ENCODE measurements around the gene SUMF1.
"Not testable (repeated sequence)": the region's sequence is repeated elsewhere in the genome, so short reads cannot be mapped to it uniquely, and the experiment has no call there.

SUMF1 gene

GRCh38 chr3:4461468-4462090, 5.5 kb downstream of the SUMF1 start:
- Histone ChIP-seq H4K20me1 (ENCODE audit: insufficient read depth) (no peaks in the 10 kb centered on the region), H3K27me3 (ENCODE audit: insufficient read depth, low read depth) (no peaks in the 10 kb centered on the region), H3K4me2 (no peak overlapping the region), H3K4me3 (IDR thresholded peaks at IDR 0.05; ENCODE audit: insufficient read depth, low read depth, low read length) (no peak overlapping the region), H2AFZ (ENCODE audit: low read depth) (no peak overlapping the region), H3K27ac (no peak overlapping the region), H3K79me2 (ENCODE audit: insufficient read depth, low read depth) (no peaks in the 10 kb centered on the region), H3K9ac (no peak overlapping the region), H3K36me3 (ENCODE audit: insufficient read depth) (no peaks in the 10 kb centered on the region), H3K4me1 (ENCODE audit: low read depth, poor library complexity, severe bottlenecking) (no peaks in the 10 kb centered on the region)
- TF ChIP-seq CTCF (conservative IDR thresholded peaks at IDR 0.05; ENCODE audit: low read depth, low read length) = no peak

GRCh38 chr3:4460334-4460733, 6.7 kb downstream of the SUMF1 start:
- Histone ChIP-seq H3K27me3 (ENCODE audit: insufficient read depth, low read depth) (no peaks in the 10 kb centered on the region), H2AFZ (ENCODE audit: low read depth) (no peak overlapping the region), H3K4me1 (ENCODE audit: low read depth, poor library complexity, severe bottlenecking) (no peaks in the 10 kb centered on the region), H3K9ac (no peak overlapping the region), H3K36me3 (ENCODE audit: insufficient read depth) (no peaks in the 10 kb centered on the region), H3K79me2 (ENCODE audit: insufficient read depth, low read depth) (no peaks in the 10 kb centered on the region), H3K4me2 (no peak overlapping the region), H4K20me1 (ENCODE audit: insufficient read depth) (no peaks in the 10 kb centered on the region), H3K4me3 (IDR thresholded peaks at IDR 0.05; ENCODE audit: insufficient read depth, low read depth, low read length) (no peak overlapping the region), H3K27ac (no peak overlapping the region)
- TF ChIP-seq CTCF (conservative IDR thresholded peaks at IDR 0.05; ENCODE audit: low read depth, low read length) = no peak

GRCh38 chr3:4458961-4459360, 8.1 kb downstream of the SUMF1 start:
- no peaks in the 10 kb centered on the region for H3K4me1 ChIP-seq (ENCODE audit: low read depth, poor library complexity, severe bottlenecking)
- H4K20me1 ChIP-seq (ENCODE audit: insufficient read depth) = no peaks in the 10 kb centered on the region
- no peaks in the 10 kb centered on the region for H3K27me3 ChIP-seq (ENCODE audit: insufficient read depth, low read depth)
- H3K9ac ChIP-seq = no peak overlapping the region
- H3K4me3 ChIP-seq (IDR thresholded peaks at IDR 0.05; ENCODE audit: insufficient read depth, low read depth, low read length) = no peak overlapping the region
- H3K36me3 ChIP-seq (ENCODE audit: insufficient read depth) = no peaks in the 10 kb centered on the region
- no peak overlapping the region for H2AFZ ChIP-seq (ENCODE audit: low read depth)
- H3K27ac ChIP-seq = no peak overlapping the region
- TF ChIP-seq CTCF (conservative IDR thresholded peaks at IDR 0.05; ENCODE audit: low read depth, low read length) = no peak
- H3K79me2 ChIP-seq (ENCODE audit: insufficient read depth, low read depth) = no peaks in the 10 kb centered on the region
- H3K4me2 ChIP-seq = no peak overlapping the region

- not testable (repeated sequence) for H3K4me2 ChIP-seq; H3K4me1 ChIP-seq (ENCODE audit: low read depth, poor library complexity, severe bottlenecking); H2AFZ ChIP-seq (ENCODE audit: low read depth); H3K27me3 ChIP-seq (ENCODE audit: insufficient read depth, low read depth); H3K27ac ChIP-seq; H4K20me1 ChIP-seq (ENCODE audit: insufficient read depth); H3K9ac ChIP-seq; H3K79me2 ChIP-seq (ENCODE audit: insufficient read depth, low read depth); H3K4me3 ChIP-seq (IDR thresholded peaks at IDR 0.05; ENCODE audit: insufficient read depth, low read depth, low read length); H3K36me3 ChIP-seq (ENCODE audit: insufficient read depth)
These were observed 10.3 kb downstream of the SUMF1 start for GRCh38 chr3:4456780-4457179.

- H3K27ac ChIP-seq = no peak overlapping the region
- no peak overlapping the region for H3K9ac ChIP-seq
- H3K4me2 ChIP-seq = no peak overlapping the region
- H3K4me3 ChIP-seq (IDR thresholded peaks at IDR 0.05; ENCODE audit: insufficient read depth, low read depth, low read length) = no peak overlapping the region
- no peaks in the 10 kb centered on the region for H3K79me2 ChIP-seq (ENCODE audit: insufficient read depth, low read depth)
- no peaks in the 10 kb centered on the region for H3K36me3 ChIP-seq (ENCODE audit: insufficient read depth)
- H2AFZ ChIP-seq (ENCODE audit: low read depth) = no peak overlapping the region
- no peaks in the 10 kb centered on the region for H4K20me1 ChIP-seq (ENCODE audit: insufficient read depth)
- H3K27me3 ChIP-seq (ENCODE audit: insufficient read depth, low read depth) = no peaks in the 10 kb centered on the region
- TF ChIP-seq CTCF (conservative IDR thresholded peaks at IDR 0.05; ENCODE audit: low read depth, low read length) = no peak
- no peaks in the 10 kb centered on the region for H3K4me1 ChIP-seq (ENCODE audit: low read depth, poor library complexity, severe bottlenecking)
These were observed 12.9 kb downstream of the SUMF1 start for GRCh38 chr3:4454142-4454541.

Measured in KMS-11 (cell line).